ENCODE data around the gene C20orf204.

- no peak for TF ChIP-seq TAF1 (IDR thresholded peaks at IDR 0.05; ENCODE audit: borderline replicate concordance, insufficient read depth, low read length)
- no peak for TF ChIP-seq POLR2AphosphoS5 (IDR thresholded peaks at IDR 0.05; ENCODE audit: low read depth, low read length)
- no peak for TF ChIP-seq REST (IDR thresholded peaks at IDR 0.05; ENCODE audit: insufficient read depth in 1 of 2, low read depth in 2 of 2, low read length in 2 of 2)
These were observed 29.3 kb downstream of the C20orf204 start for GRCh38 chr20:64065062-64065973.
